PC-3 (cell line): ENCODE results near the gene KCTD16.

Experiments
- EZH2phosphoT487 ChIP-seq: fragments of 300-600 bp; sonication (generic); IDR thresholded peaks from 2 replicates; pipeline ENCODE4 v1.6.1; 2018; ENCODE audit warnings: mild to moderate bottlenecking, antibody characterized with exemption, low read length, borderline replicate concordance
- TF ChIP-seq, protein P1 (sequence below): fragments of 300-600 bp; sonication (generic); conservative IDR thresholded peaks from 2 replicates; pipeline ENCODE4 v1.5.1; 2017; ENCODE audit warnings: antibody characterized with exemption, low read depth, mild to moderate bottlenecking, low read length

- TF ChIP-seq, protein P1, sequence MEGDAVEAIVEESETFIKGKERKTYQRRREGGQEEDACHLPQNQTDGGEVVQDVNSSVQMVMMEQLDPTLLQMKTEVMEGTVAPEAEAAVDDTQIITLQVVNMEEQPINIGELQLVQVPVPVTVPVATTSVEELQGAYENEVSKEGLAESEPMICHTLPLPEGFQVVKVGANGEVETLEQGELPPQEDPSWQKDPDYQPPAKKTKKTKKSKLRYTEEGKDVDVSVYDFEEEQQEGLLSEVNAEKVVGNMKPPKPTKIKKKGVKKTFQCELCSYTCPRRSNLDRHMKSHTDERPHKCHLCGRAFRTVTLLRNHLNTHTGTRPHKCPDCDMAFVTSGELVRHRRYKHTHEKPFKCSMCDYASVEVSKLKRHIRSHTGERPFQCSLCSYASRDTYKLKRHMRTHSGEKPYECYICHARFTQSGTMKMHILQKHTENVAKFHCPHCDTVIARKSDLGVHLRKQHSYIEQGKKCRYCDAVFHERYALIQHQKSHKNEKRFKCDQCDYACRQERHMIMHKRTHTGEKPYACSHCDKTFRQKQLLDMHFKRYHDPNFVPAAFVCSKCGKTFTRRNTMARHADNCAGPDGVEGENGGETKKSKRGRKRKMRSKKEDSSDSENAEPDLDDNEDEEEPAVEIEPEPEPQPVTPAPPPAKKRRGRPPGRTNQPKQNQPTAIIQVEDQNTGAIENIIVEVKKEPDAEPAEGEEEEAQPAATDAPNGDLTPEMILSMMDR, result no peak
- no peak for TF ChIP-seq EZH2phosphoT487
Observed at GRCh38 chr5:144260121-144260520, 89.4 kb downstream of the KCTD16 start.
